Activated CD4-positive, alpha-beta T cell treated with anti-CD3 and anti-CD28 coated beads for 36 hours (primary cell): Measurements from ENCODE around the gene FAM78A. TPM values are rescaled to one million over a fixed set of nuclear protein-coding genes. Genes with fewer than 3 reads are reported as not detected.

Source experiments
- ATAC-seq: fragments of 200-7000 bp; cut with Tn5 transposase; one replicate; pipeline ENCODE4 v1.10.0; 2021; ENCODE audit warnings: mild to moderate bottlenecking, moderate library complexity
- CTCF ChIA-PET: fragments of 350-600 bp; sonication (Branson Sonifier 250); formaldehyde crosslinking; loops from one replicate; lab custom pipeline; 2021; ENCODE audit warnings: antibody characterized with exemption; lab: Charles Lee
- POLR2A ChIA-PET: fragments of 350-600 bp; sonication (Branson Sonifier 250); formaldehyde crosslinking; loops from one replicate; lab custom pipeline; 2021; ENCODE audit warnings: antibody characterized with exemption, inconsistent platforms; lab: Charles Lee
- DNase-seq: peaks from one replicate; pipeline ENCODE4 v3.0.0-alpha.2; 2020
- H3K27ac Mint-ChIP-seq: one replicate; pipeline ENCODE4 v1.8.0; 2021; ENCODE audit warnings: mixed read lengths
- H3K27me3 Mint-ChIP-seq: one replicate; pipeline ENCODE4 v1.8.0; 2021; ENCODE audit warnings: mixed read lengths
- H3K36me3 Mint-ChIP-seq: one replicate; pipeline ENCODE4 v1.8.0; 2021; ENCODE audit warnings: low read depth, mixed read lengths
- H3K4me1 Mint-ChIP-seq: one replicate; pipeline ENCODE4 v1.8.0; 2021; ENCODE audit warnings: mixed read lengths
- H3K4me3 Mint-ChIP-seq: one replicate; pipeline ENCODE4 v1.8.0; 2021; ENCODE audit warnings: mild to moderate bottlenecking, moderate library complexity, mixed read lengths
- H3K9me3 Mint-ChIP-seq: one replicate; pipeline ENCODE4 v1.8.0; 2021; ENCODE audit warnings: low read depth, mixed read lengths
- intact Hi-C, 2 experiments: fragments of 100-400 bp; cut with DNase I in 1 of 2; cut with micrococcal nuclease in 1 of 2; formaldehyde crosslinking; loops; one replicate each; pipeline versions ENCODE4 v1.14.2 to v1.15.1; 2022 to 2024; cut with DNase I, micrococcal nuclease
- total RNA-seq, 2 experiments: library from RNA; stranded (reverse); gene quantifications; one replicate each; pipeline ENCODE4 v1.2.3, GENCODE V29; 2021

Gene FAM78A
- total RNA-seq, 2 experiments from 2014 or later = 36.6 to 52.3 TPM

- Mint-ChIP-seq H3K36me3 (no peaks in the 10 kb centered on the region), H3K9me3 (no peaks in the 10 kb centered on the region), H3K4me3 (no peak overlapping the region), H3K27me3 (no peaks in the 10 kb centered on the region), H3K27ac (no peak overlapping the region), H3K4me1 (no peaks in the 10 kb centered on the region)
- no peak for DNase-seq
- intact Hi-C loops = no loop called here
- ChIA-PET POLR2A (no interaction called here), CTCF (interaction anchor here (0.7 kb wide), 1 partner anchor 9 kb away, joined by 3 read pairs; no protein-coding TSS in a partner anchor)
- ATAC-seq = no peak
Measured at GRCh38 chr9:131299346-131299960, 23.1 kb upstream of the FAM78A start.

- Mint-ChIP-seq H3K27me3 (no peaks in the 10 kb centered on the region), H3K4me1 (no peaks in the 10 kb centered on the region), H3K27ac (no peak overlapping the region), H3K9me3 (no peaks in the 10 kb centered on the region), H3K36me3 (no peaks in the 10 kb centered on the region), H3K4me3 (no peak overlapping the region)
- CTCF ChIA-PET = interaction anchor here (0.7 kb wide), 1 partner anchor 8 kb away, joined by 3 read pairs; no protein-coding TSS in a partner anchor
- POLR2A ChIA-PET = no interaction called here
- intact Hi-C loops = no loop called here
- ATAC-seq = no peak
- DNase-seq = no peak
Measured at GRCh38 chr9:131298816-131299215, 22.5 kb upstream of the FAM78A start.

GRCh38 chr9:131298341-131298740 is 22.0 kb upstream of the FAM78A start:
- H3K4me1 Mint-ChIP-seq = no peaks in the 10 kb centered on the region
- H3K9me3 Mint-ChIP-seq = no peaks in the 10 kb centered on the region
- DNase-seq (no peak), ATAC-seq (no peak)
- no peak overlapping the region for H3K4me3 Mint-ChIP-seq
- ChIA-PET POLR2A (no interaction called here), CTCF (interaction anchor here (0.7 kb wide), 1 partner anchor 7 kb away, joined by 3 read pairs; no protein-coding TSS in a partner anchor)
- no peaks in the 10 kb centered on the region for H3K27me3 Mint-ChIP-seq
- intact Hi-C loops = no loop called here
- no peak overlapping the region for H3K27ac Mint-ChIP-seq
- H3K36me3 Mint-ChIP-seq = no peaks in the 10 kb centered on the region

- Mint-ChIP-seq H3K27me3 (no peaks in the 10 kb centered on the region), H3K4me3 (no peak overlapping the region), H3K4me1 (no peaks in the 10 kb centered on the region), H3K36me3 (no peaks in the 10 kb centered on the region), H3K9me3 (no peaks in the 10 kb centered on the region), H3K27ac (no peak overlapping the region)
- DNase-seq (no peak), ATAC-seq (no peak)
- CTCF ChIA-PET = interaction anchor here (0.9 kb wide), 1 partner anchor 12 kb away, joined by 4 read pairs; no protein-coding TSS in a partner anchor
- POLR2A ChIA-PET = no interaction called here
- intact Hi-C loops = no loop called here
Measured at GRCh38 chr9:131297903-131298302, 21.6 kb upstream of the FAM78A start.

- ATAC-seq = no peak
- no peaks in the 10 kb centered on the region for H3K4me1 Mint-ChIP-seq
- no peaks in the 10 kb centered on the region for H3K36me3 Mint-ChIP-seq
- DNase-seq = no peak
- H3K4me3 Mint-ChIP-seq = no peak overlapping the region
- H3K27me3 Mint-ChIP-seq = no peaks in the 10 kb centered on the region
- no peak overlapping the region for H3K27ac Mint-ChIP-seq
- POLR2A ChIA-PET = no interaction called here
- CTCF ChIA-PET = interaction anchor here (0.7 to 0.9 kb wide), 2 partner anchors 13 to 29 kb away, joined by 3 to 4 read pairs; no protein-coding TSS in a partner anchor
- intact Hi-C loops = no loop called here
- H3K9me3 Mint-ChIP-seq = no peaks in the 10 kb centered on the region
Measured at GRCh38 chr9:131296906-131297500, 20.7 kb upstream of the FAM78A start.

GRCh38 chr9:131296460-131296859 is 20.1 kb upstream of the FAM78A start:
- POLR2A ChIA-PET = no interaction called here
- intact Hi-C loops = no loop called here
- Mint-ChIP-seq H3K36me3 (no peaks in the 10 kb centered on the region), H3K4me1 (no peaks in the 10 kb centered on the region), H3K27me3 (no peaks in the 10 kb centered on the region), H3K9me3 (no peaks in the 10 kb centered on the region), H3K4me3 (no peak overlapping the region), H3K27ac (no peak overlapping the region)
- ATAC-seq = no peak
- CTCF ChIA-PET = interaction anchor here (0.6 kb wide), 1 partner anchor 1108 kb away, joined by 4 read pairs; no protein-coding TSS in a partner anchor
- DNase-seq = no peak

- POLR2A ChIA-PET = no interaction called here
- DNase-seq = no peak
- H3K4me1 Mint-ChIP-seq = no peaks in the 10 kb centered on the region
Measured at GRCh38 chr9:131292937-131293336, 16.6 kb upstream of the FAM78A start.

GRCh38 chr9:131291795-131292315 is 15.5 kb upstream of the FAM78A start:
- DNase-seq (no peak), ATAC-seq (no peak)
- ChIA-PET CTCF (interaction anchor here (0.9 to 1.5 kb wide), 3 partner anchors 9 to 58 kb away, joined by 3 to 5 read pairs (median 4); no protein-coding TSS in a partner anchor), POLR2A (no interaction called here)
- Mint-ChIP-seq H3K36me3 (no peaks in the 10 kb centered on the region), H3K9me3 (no peaks in the 10 kb centered on the region), H3K4me1 (no peaks in the 10 kb centered on the region), H3K27ac (no peak overlapping the region), H3K4me3 (no peak overlapping the region), H3K27me3 (no peaks in the 10 kb centered on the region)
- intact Hi-C loops = no loop called here

More at GRCh38 chr9:131292937-131293336, 16.6 kb upstream of the FAM78A start:
- intact Hi-C loops = no loop called here
- no peak for ATAC-seq
- H3K36me3 Mint-ChIP-seq = no peaks in the 10 kb centered on the region
- H3K9me3 Mint-ChIP-seq = no peaks in the 10 kb centered on the region
- CTCF ChIA-PET = interaction anchor here (0.7 to 1.5 kb wide), 3 partner anchors 19 to 57 kb away, joined by 3 to 5 read pairs (median 4); no protein-coding TSS in a partner anchor
- no peaks in the 10 kb centered on the region for H3K27me3 Mint-ChIP-seq
- no peak overlapping the region for H3K4me3 Mint-ChIP-seq
- H3K27ac Mint-ChIP-seq = no peak overlapping the region

- H3K27ac Mint-ChIP-seq = no peak overlapping the region
- intact Hi-C loops = no loop called here
- H3K4me3 Mint-ChIP-seq = no peak overlapping the region
- no peaks in the 10 kb centered on the region for H3K36me3 Mint-ChIP-seq
- CTCF ChIA-PET = interaction anchor here (0.6 kb wide), 1 partner anchor 8 kb away, joined by 3 read pairs; no protein-coding TSS in a partner anchor
- H3K27me3 Mint-ChIP-seq = no peaks in the 10 kb centered on the region
- POLR2A ChIA-PET = no interaction called here
- DNase-seq = no peak
- H3K4me1 Mint-ChIP-seq = no peaks in the 10 kb centered on the region
- no peaks in the 10 kb centered on the region for H3K9me3 Mint-ChIP-seq
- ATAC-seq = no peak
Measured at GRCh38 chr9:131290767-131291370, 14.6 kb upstream of the FAM78A start.

GRCh38 chr9:131290036-131290766 is 13.9 kb upstream of the FAM78A start:
- ATAC-seq (no peak), DNase-seq (no peak)
- H3K9me3 Mint-ChIP-seq = no peaks in the 10 kb centered on the region
- no peak overlapping the region for H3K4me3 Mint-ChIP-seq
- no peak overlapping the region for H3K27ac Mint-ChIP-seq
- no peaks in the 10 kb centered on the region for H3K36me3 Mint-ChIP-seq
- H3K27me3 Mint-ChIP-seq = no peaks in the 10 kb centered on the region
- intact Hi-C loops = no loop called here
- POLR2A ChIA-PET = interaction anchor here (0.6 kb wide), 1 partner anchor 17 kb away, joined by 6 read pairs; no protein-coding TSS in a partner anchor
- H3K4me1 Mint-ChIP-seq = no peaks in the 10 kb centered on the region
- CTCF ChIA-PET = interaction anchor here (0.6 to 2.3 kb wide), 2 partner anchors 47 to 247 kb away, joined by 3 to 8 read pairs; no protein-coding TSS in a partner anchor
